K562 (cell line): ENCODE measurements around the gene GRSF1. TPM values are rescaled to one million over a fixed set of nuclear protein-coding genes. Genes with fewer than 3 reads are reported as not detected.

ENCODE experiments used
- ATAC-seq: fragments of 200-7000 bp; cut with Tn5 transposase; 3 replicates; pipeline ENCODE4 v1.9.1; 2020; ENCODE audit warnings: moderate library complexity
- BruUV-seq: library from RNA; stranded (reverse); fragments of 400-500 nt; replicated peaks from 2 replicates; lab custom pipeline; 2021; lab: Mats Ljungman, UMichigan
- CTCF ChIA-PET: fragments of 300-600 bp; formaldehyde crosslinking; extraction: SDS; loops from one replicate; lab custom pipeline; 2021; ENCODE audit warnings: low intra/inter-chr PET ratio; lab: Yijun Ruan, JAX
- POLR2A ChIA-PET: fragments of 300-600, 350-650 bp; sonication (Branson Sonifier 250); formaldehyde crosslinking; extraction: SDS; loops from one replicate; lab custom pipeline; 2021; ENCODE audit warnings: antibody characterized with exemption, inconsistent platforms; lab: Yijun Ruan, JAX
- DNase-seq, 4 experiments: peaks; one replicate each; pipeline versions ENCODE4 v3.0.0 to v3.0.0-alpha.2; 2011 to 2018; ENCODE audit warnings: low spot score in 3 of 4, mixed read lengths in 3 of 4; ENCODE audit errors: extremely low read depth in 1 of 4
- FAIRE-seq: peaks from 2 replicates; lab custom pipeline; 2011; peaks lifted over from hg19 to GRCh38; lab: Jason Lieb, UNC
- H2AFZ ChIP-seq: 2 replicates; pipeline ENCODE4 v1.6.0; 2011; ENCODE audit warnings: low read depth, low read length, control low read depth, inconsistent platforms
- H3K27ac ChIP-seq: fragments of 200-600 bp; 3 replicates; pipeline ENCODE4 v1.8.0; 2011; ENCODE audit warnings: low read depth, mild to moderate bottlenecking, control low read depth, inconsistent platforms, low read length, moderate library complexity, mixed read lengths; ENCODE audit errors: extremely low read depth
- H3K27me3 ChIP-seq, 2 experiments: fragments of 300-600 bp in 1 of 2; 2 replicates in 1 of 2; 3 replicates in 1 of 2; pipeline versions ENCODE4 v1.6.0 to v1.8.0; 2011; ENCODE audit warnings: inconsistent platforms in 2 of 2, low read length in 2 of 2, mild to moderate bottlenecking in 1 of 2, mixed read lengths in 1 of 2, moderate library complexity in 1 of 2; ENCODE audit not compliant: control insufficient read depth in 2 of 2, insufficient read depth in 2 of 2
- H3K36me3 ChIP-seq: fragments of 300-600 bp; 3 replicates; pipeline ENCODE4 v1.8.0; 2011; ENCODE audit warnings: mild to moderate bottlenecking, low read length, inconsistent platforms; ENCODE audit not compliant: control insufficient read depth, insufficient read depth
- H3K4me1 ChIP-seq, 2 experiments: fragments of 200-600 bp in 1 of 2; replicated peaks in 1 of 2; 2 replicates in 1 of 2; 3 replicates in 1 of 2; pipeline versions ENCODE4 v1.5.1 to v1.8.0; 2011; ENCODE audit warnings: inconsistent platforms in 2 of 2, low read length in 2 of 2, mild to moderate bottlenecking in 1 of 2, mixed read lengths in 1 of 2, moderate library complexity in 1 of 2; ENCODE audit not compliant: control insufficient read depth in 2 of 2, insufficient read depth in 2 of 2
- H3K4me2 ChIP-seq: 2 replicates; pipeline ENCODE4 v1.6.1; 2011; ENCODE audit warnings: low read length, control low read depth, inconsistent platforms, mixed read lengths; ENCODE audit not compliant: insufficient read depth
- H3K4me3 ChIP-seq: fragments of 200-600 bp; sonication (generic), shearing (Covaris generic); 2 replicates; pipeline ENCODE4 v1.5.1; 2016; ENCODE audit warnings: control low read depth, inconsistent platforms
- H3K79me2 ChIP-seq: fragments of 200-600 bp; 3 replicates; pipeline ENCODE4 v1.8.0; 2011; ENCODE audit warnings: low read length, inconsistent platforms; ENCODE audit not compliant: control insufficient read depth, insufficient read depth
- H3K9ac ChIP-seq, 2 experiments: 2 replicates each; pipeline versions ENCODE4 v1.6.0 to v1.6.1; 2011; ENCODE audit warnings: low read depth in 2 of 2, low read length in 2 of 2, control low read depth in 1 of 2, inconsistent platforms in 1 of 2, mild to moderate bottlenecking in 1 of 2, mixed read lengths in 1 of 2; ENCODE audit not compliant: insufficient read depth in 1 of 2
- H3K9me1 ChIP-seq: one replicate; pipeline ENCODE4 v1.6.0; 2011; ENCODE audit warnings: inconsistent platforms, mild to moderate bottlenecking, low read length, moderate library complexity; ENCODE audit not compliant: control insufficient read depth, insufficient read depth
- H3K9me3 ChIP-seq: replicated peaks from 2 replicates; pipeline ENCODE4 v1.5.1; 2011; ENCODE audit warnings: low read depth, low read length, inconsistent platforms; ENCODE audit not compliant: control insufficient read depth, insufficient read depth
- H4K20me1 ChIP-seq: replicated peaks from 2 replicates; pipeline ENCODE4 v1.6.1; 2011; ENCODE audit warnings: low read length, inconsistent platforms, mixed read lengths; ENCODE audit not compliant: control insufficient read depth, insufficient read depth
- CEBPG ChIP-seq, 3 experiments: fragments of 200-800 bp in 1 of 3; sonication (Bioruptor generic) in 1 of 3; sonication (generic) in 1 of 3; formaldehyde crosslinking in 1 of 3; IDR thresholded peaks in 2 of 3; conservative IDR thresholded peaks in 1 of 3; 2 replicates each; pipeline versions ENCODE4 v1.6.1 to v1.8.0; 2016 to 2022; ENCODE audit warnings: missing compliant biosample characterization in 2 of 3, missing genetic modification characterization in 2 of 3, mild to moderate bottlenecking in 1 of 3, missing genetic modification reagents in 1 of 3
- EP300 ChIP-seq: IDR thresholded peaks from 2 replicates; pipeline ENCODE4 v1.6.1; 2012; ENCODE audit warnings: low read length, improper control_type of control experiment
- KLF6 ChIP-seq: fragments of 250-450 bp; sonication (Bioruptor Pico); IDR thresholded peaks from 2 replicates; pipeline ENCODE4 v1.4.0; 2020; ENCODE audit warnings: mild to moderate bottlenecking, moderate library complexity, borderline replicate concordance
- MCM7 ChIP-seq, 2 experiments: fragments of 450-650 bp; IDR thresholded peaks; 2 replicates each; pipeline ENCODE4 v1.6.1; 2016 to 2018
- MTA1 ChIP-seq: fragments of 450-650 bp; IDR thresholded peaks from 2 replicates; pipeline ENCODE4 v1.6.1; 2017; ENCODE audit warnings: borderline replicate concordance
- SRSF3 ChIP-seq: fragments of 200-400 bp; formaldehyde crosslinking; IDR thresholded peaks from 2 replicates; pipeline ENCODE4 v1.6.1; 2016; ENCODE audit warnings: mild to moderate bottlenecking, low read length, moderate library complexity; ENCODE audit not compliant: insufficient read depth
- TRIM28 ChIP-seq: fragments of 450-650 bp; IDR thresholded peaks from 2 replicates; pipeline ENCODE4 v1.6.1; 2017
- ZBTB49 ChIP-seq: sonication (generic); formaldehyde crosslinking; IDR thresholded peaks from 2 replicates; pipeline ENCODE4 v1.8.0; 2022; ENCODE audit warnings: missing genetic modification reagents, mild to moderate bottlenecking, borderline replicate concordance
- ZFP30 ChIP-seq: fragments of 250-450 bp; sonication (Bioruptor Pico); IDR thresholded peaks from 2 replicates; pipeline ENCODE4 v1.8.0; 2022; ENCODE audit warnings: moderate library complexity, mild to moderate bottlenecking, inconsistent platforms, borderline replicate concordance
- ZFX ChIP-seq: sonication (generic); formaldehyde crosslinking; IDR thresholded peaks from 2 replicates; pipeline ENCODE4 v1.8.0; 2022; ENCODE audit warnings: mild to moderate bottlenecking, missing genetic modification reagents, moderate library complexity
- ZNF121 ChIP-seq: sonication (generic); formaldehyde crosslinking; conservative IDR thresholded peaks from 2 replicates; pipeline ENCODE4 v1.8.0; 2022; ENCODE audit warnings: missing genetic modification reagents
- ZNF584 ChIP-seq: fragments of 200-800 bp; sonication (Bioruptor generic); IDR thresholded peaks from 2 replicates; pipeline ENCODE4 v1.6.1; 2016; ENCODE audit warnings: low read depth, mild to moderate bottlenecking, missing genetic modification characterization, missing compliant biosample characterization
- ZNF644 ChIP-seq: fragments of 200-800 bp; sonication (Bioruptor generic); IDR thresholded peaks from 2 replicates; pipeline ENCODE4 v1.6.1; 2016; ENCODE audit warnings: low read depth, missing genetic modification characterization, missing compliant biosample characterization
- ZNF766 ChIP-seq: fragments of 200-800 bp; sonication (Bioruptor generic); conservative IDR thresholded peaks from 2 replicates; pipeline ENCODE4 v1.6.1; 2016; ENCODE audit warnings: missing genetic modification characterization, missing compliant biosample characterization
- ZNF830 ChIP-seq: fragments of 250-450 bp; sonication (Bioruptor Pico); IDR thresholded peaks from 2 replicates; pipeline ENCODE4 v1.5.0; 2021; ENCODE audit warnings: mild to moderate bottlenecking
- WGBS: fragments of 100-300 bp; shearing (Covaris generic); methylation state at CpG from one replicate; pipeline ENCODE4 v1.1.6; 2016; ENCODE audit warnings: low coverage, mixed read lengths; ENCODE audit not compliant: insufficient coverage; ENCODE audit errors: missing lambda C conversion rate; 5-methylcytosine and 5-hydroxymethylcytosine counted together
- in situ Hi-C: fragments of 300-500 bp; cut with MboI; formaldehyde crosslinking; loops from 4 replicates; pipeline ENCODE4 v1.15.0; 2018; ENCODE audit warnings: inconsistent platforms, mixed read lengths
- intact Hi-C: fragments of 100-400 bp; cut with micrococcal nuclease; formaldehyde crosslinking; loops from 2 replicates; pipeline ENCODE4 v1.14.2; 2022
- polyA plus RNA-seq, 8 experiments: library from polyadenylated mRNA; depleted of rRNA in 4 of 8; stranded (reverse) in 5 of 8; unstranded in 3 of 8; fragments of >200 nt; fragmentation: Nextera tagmentation in 2 of 8; fragmentation: Illumina TruSeq in 1 of 8; extraction: Ambion mirVana in 2 of 8; extraction: Trizol in 1 of 8; gene quantifications; 2 replicates each; pipeline versions ENCODE4 v1.2.1 to v1.2.3, GENCODE V29; 2011 to 2014; ENCODE audit warnings: inconsistent platforms in 1 of 8, missing spikeins in 1 of 8
- total RNA-seq, 7 experiments: library from RNA; depleted of rRNA in 6 of 7; stranded (reverse); fragments of >200 nt in 6 of 7; fragmentation: Illumina TruSeq in 2 of 7; extraction: Trizol in 2 of 7; gene quantifications; 2 replicates each; pipeline versions ENCODE4 v1.2.1 to v1.2.3, GENCODE V29; 2011 to 2021; ENCODE audit warnings: low replicate concordance in 1 of 7

GRSF1 gene
- total and polyA plus RNA-seq, 9 of the 15 experiments (the other 6 are each of a cell fraction or from before 2014, with no cell fraction given), result 33.0 to 105 (median 76.0) TPM

GRCh38 chr4:70831293-70831692 is 8.4 kb downstream of the GRSF1 start (continued):
- no peak for TF ChIP-seq ZBTB49
- TF ChIP-seq ZFP30, result no peak
- TF ChIP-seq SRSF3, result no peak
- TF ChIP-seq ZNF644, result no peak
- no peak for TF ChIP-seq MTA1
- no peak for TF ChIP-seq ZNF830

GRCh38 chr4:70830054-70830453 is 9.6 kb downstream of the GRSF1 start:
- in situ Hi-C loops, result no loop called here
- TF ChIP-seq EP300 (no peak), ZNF766 (CRISPR knock-in tag) (no peak), MCM7 (IDR thresholded peaks at IDR 0.05) (no peak), ZNF121 (CRISPR knock-in tag) (peak; percentile 91), ZFX (CRISPR knock-in tag) (no peak), ZNF584 (CRISPR knock-in tag) (no peak), TRIM28 (no peak), CEBPG (CRISPR knock-in tag; IDR thresholded peaks at IDR 0.05) (no peak), CEBPG (tag; conservative IDR thresholded peaks at IDR 0.05 in 1 of 2, IDR thresholded peaks at IDR 0.05 in 1 of 2) (no peak), KLF6 (no peak)
- H3K27me3 ChIP-seq, result no peaks in the 10 kb centered on the region
- H3K36me3 ChIP-seq, result peaks cover 92% of the 10 kb centered on the region
- no peaks in the 10 kb centered on the region for H3K4me1 ChIP-seq
- H3K27ac ChIP-seq, result no peak overlapping the region
- no peaks in the 10 kb centered on the region for H3K9me1 ChIP-seq
- CTCF ChIA-PET, result no interaction called here
- H3K9me3 ChIP-seq, result no peaks in the 10 kb centered on the region
- no TSS peak for BruUV-seq
- H3K79me2 ChIP-seq, result peaks cover 17% of the 10 kb centered on the region
- FAIRE-seq, result no peak
- ATAC-seq, result no peak
- no peak for DNase-seq
- intact Hi-C loops, result no loop called here
- POLR2A ChIA-PET, result interaction anchor here (2.1 kb wide), 1 partner anchor 12 kb away, joined by 7 read pairs; no protein-coding TSS in a partner anchor
- WGBS, result 93% methylated on average over 9 of the region's 9 CpGs
- H3K4me2 ChIP-seq, result no peak overlapping the region
- no peaks in the 10 kb centered on the region for H4K20me1 ChIP-seq
- no peak overlapping the region for H3K9ac ChIP-seq
- no peak overlapping the region for H2AFZ ChIP-seq
- no peak overlapping the region for H3K4me3 ChIP-seq
